HG03045 (cell line): ENCODE measurements around the gene PXYLP1.

Source experiments
- ATAC-seq: cut with Tn5 transposase; IDR thresholded peaks from one replicate; pipeline ENCODE4 v1.9.1; 2021; ENCODE audit warnings: mild to moderate bottlenecking, moderate library complexity; ENCODE audit not compliant: unreplicated experiment

Gene PXYLP1

DNA sequence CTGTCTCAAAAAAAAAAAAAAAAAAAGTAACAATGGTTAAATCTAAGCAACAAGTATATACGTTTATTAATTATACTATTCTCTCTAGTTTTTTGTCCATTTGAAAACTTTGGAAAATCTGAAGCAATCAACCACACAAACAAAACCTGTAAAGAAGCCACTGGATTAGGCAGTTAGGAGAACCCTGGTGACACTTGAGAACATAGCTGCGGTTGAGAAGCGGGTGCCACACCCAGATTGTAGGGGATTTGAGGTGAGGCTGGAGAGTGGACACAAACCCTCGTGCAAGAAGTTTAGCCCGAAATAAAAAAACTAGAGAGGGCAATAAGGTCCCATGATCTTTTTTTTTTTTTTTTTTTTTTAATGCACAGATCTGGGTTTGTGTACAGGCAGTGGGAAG lies 110.8 kb downstream of the PXYLP1 start:
- ATAC-seq = no peak

DNA sequence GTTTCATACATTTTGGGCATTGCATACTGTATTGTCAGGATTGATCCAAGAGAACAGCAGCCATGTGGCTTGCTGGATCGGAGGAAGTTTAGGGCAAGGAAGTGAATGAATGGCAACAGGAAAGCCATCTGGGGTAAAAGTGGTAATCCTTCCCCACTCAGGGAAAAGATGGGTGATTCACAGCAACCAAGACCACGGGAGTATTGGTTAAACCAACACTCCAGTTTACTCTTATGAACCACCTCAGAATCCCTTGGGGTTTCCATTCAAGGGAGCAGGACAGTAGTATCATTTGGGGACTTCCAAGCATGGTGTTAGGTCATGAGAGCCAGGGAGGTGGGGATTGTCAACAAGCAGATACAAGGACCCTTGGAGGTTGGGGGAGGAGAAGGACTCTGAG lies 111.5 kb downstream of the PXYLP1 start:
- no peak for ATAC-seq

DNA sequence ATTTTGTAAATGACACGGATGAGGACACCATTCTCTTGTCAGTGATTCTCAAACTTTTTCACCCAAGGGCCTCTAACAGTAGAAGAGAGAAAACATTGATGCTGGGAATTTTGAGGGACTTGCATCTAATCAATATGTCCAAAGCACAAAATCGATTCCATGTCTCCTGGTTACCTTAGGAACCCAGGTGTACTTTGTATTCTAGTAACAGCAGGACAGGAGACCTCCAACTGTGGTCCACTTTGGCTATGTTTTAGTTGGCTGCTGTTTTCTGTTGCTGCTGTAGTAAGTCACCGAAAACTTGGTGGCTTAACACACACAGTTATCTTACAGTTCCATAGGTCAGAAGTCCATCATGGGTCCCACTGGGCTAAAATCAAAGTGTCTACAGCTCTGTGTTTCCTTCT lies 112.2 kb downstream of the PXYLP1 start:
- no peak for ATAC-seq
